ENCODE data around the gene KLHL29.
"Not testable (repeated sequence)": the region's sequence is repeated elsewhere in the genome, so short reads cannot be mapped to it uniquely, and the experiment has no call there.

The KLHL29 gene

GRCh38 chr2:23384551-23385343 lies at the start of gene KLHL29:
Gene KLHL29, plus strand, starts transcription at chr2:23385179. Its CDS starts 177,018 bp downstream, at chr2:23562197.
- DNase-seq (ENCODE audit: low read depth) = peak; percentile 80

GRCh38 chr2:23335550-23335949 lies 49.4 kb upstream of the KLHL29 start:
- no peak for DNase-seq (ENCODE audit: low read depth)

DNA sequence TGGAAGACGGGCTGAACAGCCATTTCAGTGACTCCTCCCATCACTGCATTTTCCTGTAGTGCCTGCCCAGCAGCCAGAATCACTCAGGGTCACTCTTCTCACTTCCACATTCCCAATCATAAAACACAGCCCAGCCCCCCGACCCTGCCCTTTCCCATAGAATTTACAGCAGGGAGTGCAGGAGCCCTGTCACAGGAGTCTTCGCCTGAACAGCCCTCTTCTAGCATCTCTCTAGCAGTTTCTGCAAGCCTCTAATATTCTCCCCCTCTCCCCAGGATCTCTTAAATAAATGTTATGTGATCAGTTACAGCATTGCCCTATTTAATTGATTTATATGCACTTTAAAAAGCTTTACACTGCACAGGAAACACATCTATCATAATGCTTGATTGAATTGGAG lies 42.9 kb upstream of the KLHL29 start:
- DNase-seq (ENCODE audit: low read depth) = no peak

DNA sequence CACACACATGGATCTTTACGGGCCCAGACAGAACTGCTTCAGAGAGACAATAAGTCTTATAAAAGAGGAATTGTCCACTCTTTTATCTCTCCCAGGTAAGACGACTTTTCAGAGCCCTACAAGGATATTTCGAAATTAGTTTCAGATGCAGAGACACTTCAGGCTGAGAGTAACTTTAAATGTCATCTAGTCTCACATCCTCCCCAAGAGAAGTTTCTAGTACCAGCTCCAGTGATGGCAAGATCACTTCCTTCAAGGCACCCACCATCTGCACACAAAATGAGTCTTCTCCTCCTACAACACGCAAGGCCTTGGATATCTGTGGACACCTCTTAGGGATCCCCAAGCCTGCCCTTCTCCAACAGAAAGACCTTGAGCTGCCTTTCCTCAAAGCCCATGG lies 39.0 kb upstream of the KLHL29 start:
- DNase-seq (ENCODE audit: low read depth) = no peak

GRCh38 chr2:23346781-23347180 lies 38.2 kb upstream of the KLHL29 start:
- no peak for DNase-seq (ENCODE audit: low read depth)

- DNase-seq (ENCODE audit: low read depth) = no peak
Observed at GRCh38 chr2:23347471-23348092, 37.4 kb upstream of the KLHL29 start.

GRCh38 chr2:23348093-23348481 lies 36.9 kb upstream of the KLHL29 start:
- DNase-seq (ENCODE audit: low read depth) = not testable (repeated sequence)

DNA sequence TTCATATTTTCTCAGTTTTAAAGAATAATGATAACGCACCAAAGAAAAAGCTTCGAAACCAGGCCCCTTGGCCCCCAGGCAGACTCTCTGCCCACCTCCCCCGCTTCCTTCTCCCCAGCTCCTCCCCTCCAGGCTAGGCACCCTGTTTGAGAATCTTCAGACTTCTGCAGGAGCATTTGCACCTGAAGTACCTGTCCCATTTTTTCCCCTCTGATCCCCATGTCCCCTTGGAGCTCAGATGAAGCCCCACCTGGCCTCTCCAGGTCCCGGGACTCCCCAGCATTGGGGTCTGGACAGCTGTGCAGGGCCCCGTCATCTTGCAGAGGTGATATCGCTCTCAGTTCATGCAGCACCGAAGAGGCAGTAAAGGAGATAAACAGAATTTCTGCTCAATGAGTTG lies 35.5 kb upstream of the KLHL29 start:
- no peak for DNase-seq (ENCODE audit: low read depth)

DNA sequence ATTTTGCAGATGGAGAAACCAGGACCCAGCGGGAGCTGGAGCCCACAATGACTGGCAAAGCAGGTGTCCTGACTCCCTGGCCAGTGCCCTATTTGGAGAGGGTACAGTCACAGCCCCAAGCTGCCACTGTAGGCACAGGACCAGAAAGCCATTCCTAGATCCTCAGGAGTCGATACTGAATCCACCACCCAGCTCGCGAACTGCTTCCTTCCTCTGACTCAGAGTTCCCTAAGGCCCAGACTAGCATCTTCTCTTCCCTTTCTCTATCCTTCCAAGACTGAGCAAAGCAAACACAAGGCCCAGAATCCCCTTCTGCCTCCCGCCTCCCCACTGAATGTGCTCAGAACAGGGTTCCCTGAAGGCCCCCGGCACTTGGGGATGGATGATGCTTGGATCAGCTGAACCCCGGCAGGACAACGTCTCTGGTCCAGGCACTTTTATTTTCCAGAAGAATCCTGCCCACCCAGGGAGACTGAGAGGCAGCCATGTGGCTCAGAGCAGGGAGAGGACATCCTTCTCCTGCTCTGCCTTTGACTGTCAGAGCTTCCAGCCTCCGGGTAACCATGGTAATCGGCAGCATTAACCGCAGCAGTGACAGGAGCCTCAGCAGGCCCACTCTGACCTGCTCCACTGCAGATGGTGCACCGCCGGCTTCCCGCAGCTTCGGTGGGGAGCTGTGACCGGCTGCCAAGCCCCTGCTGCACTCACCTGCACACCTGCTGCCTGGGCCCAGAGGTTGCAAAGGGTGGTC lies 34.8 kb upstream of the KLHL29 start:
- DNase-seq (ENCODE audit: low read depth) = peak; percentile 16

DNA sequence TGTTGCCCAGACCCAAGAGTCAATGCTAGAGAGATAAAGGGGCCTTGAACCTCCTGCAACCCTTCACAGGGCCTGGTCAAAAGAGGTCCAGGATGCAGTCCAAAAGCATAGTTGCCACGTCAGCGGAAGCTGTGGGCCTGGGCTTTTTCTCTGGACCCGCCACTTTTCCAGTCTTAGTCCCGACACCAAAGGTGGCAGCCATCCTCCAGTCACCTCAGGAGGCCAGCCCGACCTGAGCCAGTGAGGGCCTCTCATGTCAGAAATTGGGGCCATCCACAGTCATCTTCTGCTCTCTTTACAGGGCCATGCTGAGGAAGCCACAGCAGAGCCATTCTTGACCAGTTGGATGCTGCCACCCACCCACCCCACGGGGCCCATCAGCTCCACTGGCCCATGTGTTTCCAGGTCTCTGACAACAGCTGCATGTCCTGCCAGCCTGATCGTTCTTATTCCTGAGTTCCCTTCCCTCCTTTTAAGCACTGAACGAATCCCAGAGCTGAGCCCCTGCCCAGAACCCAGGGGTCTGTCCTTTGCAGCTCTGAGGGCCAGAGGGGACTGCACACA lies 34.1 kb upstream of the KLHL29 start:
- DNase-seq (ENCODE audit: low read depth) = no peak

DNA sequence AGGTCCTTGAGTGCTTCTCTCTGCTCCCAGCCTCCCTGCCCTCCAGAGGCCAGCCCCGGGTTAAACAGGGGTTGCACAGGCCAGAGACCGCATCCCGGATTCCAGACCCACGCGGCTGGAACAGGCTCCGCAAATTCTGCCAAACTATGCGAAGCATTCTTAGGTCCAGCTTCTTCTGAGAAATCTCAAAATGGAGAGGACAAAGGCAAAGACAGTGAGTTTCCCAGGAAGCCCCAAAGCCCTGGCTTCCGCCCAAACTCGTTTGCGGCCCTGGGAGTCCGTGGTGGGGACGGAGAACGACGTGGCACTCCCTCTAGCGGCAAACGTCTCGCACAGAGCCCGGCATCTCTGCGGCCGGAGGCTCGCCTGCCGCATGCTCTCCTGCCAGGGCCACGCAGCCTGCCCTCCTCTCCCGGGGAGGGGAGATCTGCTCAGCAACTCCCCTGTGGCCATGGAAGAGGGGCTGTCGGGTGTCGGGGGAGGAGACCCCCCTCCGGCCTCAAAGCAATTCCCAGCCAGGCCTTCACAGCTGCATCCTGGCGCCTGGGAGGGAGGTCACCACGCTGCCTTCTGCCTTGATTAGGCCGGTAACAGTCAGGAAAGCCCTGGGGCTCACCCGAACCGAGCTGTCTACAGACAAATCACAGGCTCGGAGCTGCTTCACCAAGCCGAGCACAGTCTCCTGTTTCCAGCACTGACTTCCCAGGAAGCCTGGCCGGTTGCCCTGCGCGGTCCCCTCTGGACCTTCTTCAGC lies 33.4 kb upstream of the KLHL29 start:
- peak; percentile 77 for DNase-seq (ENCODE audit: low read depth)

- no peak for DNase-seq (ENCODE audit: low read depth)
Observed at GRCh38 chr2:23354554-23354953, 30.4 kb upstream of the KLHL29 start.

DNA sequence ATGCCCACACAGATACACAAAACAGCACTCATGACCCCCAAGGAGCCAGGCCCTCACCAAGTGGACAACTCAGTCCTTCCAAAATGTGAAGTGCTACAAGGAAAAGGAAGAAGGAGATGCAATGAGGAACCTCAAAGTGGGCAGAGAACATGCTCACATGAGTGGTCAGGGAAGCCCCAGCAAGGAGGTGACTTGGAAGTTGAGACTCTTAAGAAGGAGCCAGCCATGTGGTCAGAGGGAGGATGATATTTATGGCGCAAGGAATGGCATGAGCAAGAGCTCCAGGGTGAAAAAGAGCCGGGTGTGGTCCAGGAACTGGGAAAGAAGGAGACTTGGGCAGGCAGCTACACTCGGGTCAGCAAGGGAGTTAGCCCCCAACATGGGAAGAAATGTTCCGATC lies 30.0 kb upstream of the KLHL29 start:
- DNase-seq (ENCODE audit: low read depth) = no peak

DNA sequence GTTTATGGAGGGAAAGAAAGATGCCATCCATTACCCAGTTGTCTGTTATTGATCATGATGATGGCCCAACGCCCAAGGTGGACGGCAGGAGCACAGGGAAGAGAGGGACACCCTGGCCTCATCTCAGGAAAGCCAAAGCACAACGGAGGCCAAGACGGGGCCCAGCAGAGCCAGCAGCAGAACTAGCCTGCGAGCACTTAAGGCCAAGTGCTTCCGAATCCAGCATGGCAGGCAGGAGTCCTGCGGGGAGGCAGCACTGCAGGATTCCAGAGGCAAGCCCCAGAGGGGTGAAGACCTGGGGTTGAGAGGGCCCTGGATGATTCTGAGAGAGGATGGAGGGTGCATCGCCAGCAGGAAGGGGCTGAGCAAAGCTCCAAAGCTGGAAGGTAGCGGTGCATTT lies 28.3 kb upstream of the KLHL29 start:
- DNase-seq (ENCODE audit: low read depth) = no peak

- no peak for DNase-seq (ENCODE audit: low read depth)
Observed at GRCh38 chr2:23359631-23360567, 25.1 kb upstream of the KLHL29 start.

GRCh38 chr2:23360571-23361125 lies 24.3 kb upstream of the KLHL29 start:
- no peak for DNase-seq (ENCODE audit: low read depth)

DNA sequence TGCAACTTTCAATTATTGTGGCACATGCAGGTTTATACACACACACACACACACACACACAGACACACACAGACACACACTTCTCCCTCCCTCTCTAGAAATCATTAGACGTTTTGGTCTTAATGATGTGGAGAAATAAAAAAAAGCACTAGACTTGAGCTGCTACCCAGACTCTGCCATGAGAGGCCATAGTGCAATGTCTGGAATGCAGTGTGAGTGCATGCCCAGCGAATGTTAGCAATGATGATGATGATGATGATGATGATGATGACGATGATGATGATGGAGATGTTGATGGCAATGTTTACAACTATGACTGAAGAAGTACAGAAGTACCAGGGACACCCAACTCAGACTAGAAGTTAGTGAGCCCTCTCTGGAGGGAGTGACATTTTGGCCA lies 23.8 kb upstream of the KLHL29 start:
- DNase-seq (ENCODE audit: low read depth) = no peak

- DNase-seq (ENCODE audit: low read depth) = no peak
Observed at GRCh38 chr2:23363268-23363667, 21.7 kb upstream of the KLHL29 start.

DNA sequence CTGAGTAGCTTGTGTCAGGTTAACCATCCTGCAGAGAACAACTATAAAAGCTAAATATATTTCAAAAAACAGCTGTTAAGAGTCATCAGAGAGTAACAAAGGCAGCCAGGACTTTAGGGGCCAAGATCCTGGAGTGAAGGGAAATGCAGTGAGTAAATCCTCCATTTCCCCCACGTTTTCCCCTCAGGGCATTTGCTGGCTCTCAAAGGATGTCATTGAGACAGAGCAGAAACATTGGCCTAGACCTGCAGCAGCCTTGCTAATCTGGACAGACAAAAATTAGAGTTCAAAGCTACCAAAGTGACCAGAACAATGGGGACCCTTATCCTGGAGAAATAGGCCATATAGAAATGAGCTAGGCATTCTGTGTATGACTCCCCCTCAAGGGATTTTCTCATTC lies 21.1 kb upstream of the KLHL29 start:
- peak; percentile 71 for DNase-seq (ENCODE audit: low read depth)

DNA sequence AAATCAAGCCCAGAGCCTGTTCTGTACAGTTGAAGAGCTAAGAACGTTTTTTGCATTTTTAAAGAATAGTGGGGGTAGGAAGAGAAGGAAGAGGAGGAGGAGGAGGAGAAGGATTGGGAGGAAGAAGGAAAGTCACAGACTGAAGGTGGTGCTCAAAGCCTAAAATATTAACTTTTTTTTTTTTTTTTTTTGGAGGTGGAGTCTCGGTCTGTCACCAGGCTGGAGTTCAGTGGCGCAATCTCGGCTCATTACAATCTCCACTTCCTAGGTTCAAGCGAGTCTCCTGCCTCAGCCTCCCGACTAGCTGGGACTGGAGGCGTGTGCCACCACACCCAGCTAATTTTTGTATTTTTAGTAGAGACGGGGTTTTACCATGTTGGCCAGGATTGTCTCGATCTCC lies 18.3 kb upstream of the KLHL29 start:
- no peak for DNase-seq (ENCODE audit: low read depth)

GRCh38 chr2:23367760-23368159 lies 17.2 kb upstream of the KLHL29 start:
- peak; percentile 66 for DNase-seq (ENCODE audit: low read depth)
